K562 (cell line): ENCODE results near the gene ZNF296. TPM values are rescaled to one million over a fixed set of nuclear protein-coding genes. Genes with fewer than 3 reads are reported as not detected.

ENCODE experiments used
- ASH1L ChIP-seq: fragments of 450-650 bp; IDR thresholded peaks from 2 replicates; pipeline ENCODE4 v1.6.1; 2018; ENCODE audit warnings: borderline replicate concordance, mild to moderate bottlenecking, low read depth; ENCODE audit not compliant: partially characterized antibody
- CBX1 ChIP-seq: sonication (generic); IDR thresholded peaks from 2 replicates; pipeline ENCODE4 v1.6.1; 2016; ENCODE audit warnings: antibody characterized with exemption, low read depth, mild to moderate bottlenecking
- CHCHD3 ChIP-seq: fragments of 250-450 bp; sonication (Bioruptor Pico); IDR thresholded peaks from 2 replicates; pipeline ENCODE4 v2.1.2; 2022; ENCODE audit warnings: mild to moderate bottlenecking
- CTBP1 ChIP-seq: fragments of 450-650 bp; IDR thresholded peaks from 2 replicates; pipeline ENCODE4 v1.6.1; 2016; ENCODE audit warnings: borderline replicate concordance
- HNRNPK ChIP-seq: fragments of 200-400 bp; formaldehyde crosslinking; IDR thresholded peaks from one replicate; pipeline ENCODE4 v1.6.1; 2018; ENCODE audit warnings: mild to moderate bottlenecking, low read depth, low read length; ENCODE audit not compliant: poor library complexity, severe bottlenecking
- HNRNPL ChIP-seq: fragments of 200-400 bp; formaldehyde crosslinking; IDR thresholded peaks from 2 replicates; pipeline ENCODE4 v1.6.1; 2017; ENCODE audit warnings: low read depth, mild to moderate bottlenecking, low read length
- HOXB6 ChIP-seq: fragments of 250-450 bp; sonication (Bioruptor Pico); IDR thresholded peaks from 2 replicates; pipeline ENCODE4 v1.5.1; 2022; ENCODE audit warnings: mild to moderate bottlenecking, borderline replicate concordance
- KDM2B ChIP-seq: fragments of 250-450 bp; sonication (Bioruptor Pico); IDR thresholded peaks from 2 replicates; pipeline ENCODE4 v1.8.0; 2021; ENCODE audit warnings: mild to moderate bottlenecking, moderate library complexity
- MAFK ChIP-seq: IDR thresholded peaks from 2 replicates; pipeline ENCODE4 v1.6.1; 2011; ENCODE audit warnings: low read length, improper control_type of control experiment
- MYNN ChIP-seq, 2 experiments: sonication (generic); formaldehyde crosslinking in 1 of 2; IDR thresholded peaks; 2 replicates each; pipeline versions ENCODE4 v1.5.0 to v1.6.1; 2016 to 2020; ENCODE audit warnings: antibody characterized with exemption in 1 of 2, missing genetic modification reagents in 1 of 2
- PHB ChIP-seq: fragments of 250-450 bp; sonication (Bioruptor Pico); IDR thresholded peaks from 2 replicates; pipeline ENCODE4 v1.5.0; 2021
- PRPF4 ChIP-seq: fragments of 200-400 bp; formaldehyde crosslinking; IDR thresholded peaks from one replicate; pipeline ENCODE4 v1.6.1; 2017; ENCODE audit warnings: low read length, low read depth, mild to moderate bottlenecking; ENCODE audit not compliant: insufficient read depth, poor library complexity, severe bottlenecking
- PTTG1 ChIP-seq: fragments of 450-650 bp; IDR thresholded peaks from 2 replicates; pipeline ENCODE4 v1.6.1; 2016; ENCODE audit warnings: low read depth, mild to moderate bottlenecking, missing genetic modification characterization, missing compliant biosample characterization
- SPI1 ChIP-seq: IDR thresholded peaks from 2 replicates; pipeline ENCODE4 v1.6.1; 2011; ENCODE audit warnings: low read depth, low read length, control low read depth, borderline replicate concordance
- STAT5A ChIP-seq: IDR thresholded peaks from 2 replicates; pipeline ENCODE4 v1.6.1; 2012; ENCODE audit warnings: low read length, inconsistent platforms, borderline replicate concordance
- SUPT5H ChIP-seq: fragments of 450-650 bp; IDR thresholded peaks from 2 replicates; pipeline ENCODE4 v1.6.1; 2016
- TOE1 ChIP-seq, 2 experiments: fragments of 450-650 bp in 1 of 2; sonication (generic) in 1 of 2; formaldehyde crosslinking in 1 of 2; IDR thresholded peaks; 2 replicates each; pipeline versions ENCODE4 v1.7.1 to v1.8.0; 2016 to 2022; ENCODE audit warnings: borderline replicate concordance in 2 of 2, mild to moderate bottlenecking in 2 of 2, antibody characterized with exemption in 1 of 2, inconsistent platforms in 1 of 2, low read depth in 1 of 2, missing genetic modification reagents in 1 of 2, moderate library complexity in 1 of 2
- ZNF217 ChIP-seq: sonication (generic); formaldehyde crosslinking; IDR thresholded peaks from 2 replicates; pipeline ENCODE4 v1.8.0; 2022; ENCODE audit warnings: mild to moderate bottlenecking, missing genetic modification reagents
- ZNF253 ChIP-seq: fragments of 250-450 bp; sonication (Bioruptor Pico); conservative IDR thresholded peaks from 2 replicates; pipeline ENCODE4 v1.6.1; 2021; ENCODE audit warnings: mild to moderate bottlenecking
- ZNF436 ChIP-seq: fragments of 250-450, 450-650 bp; sonication (Bioruptor Pico); formaldehyde crosslinking; IDR thresholded peaks from 2 replicates; pipeline ENCODE4 v1.7.0; 2020; ENCODE audit warnings: mild to moderate bottlenecking
- polyA plus RNA-seq, 8 experiments: library from polyadenylated mRNA; depleted of rRNA in 4 of 8; stranded (reverse) in 5 of 8; unstranded in 3 of 8; fragments of >200 nt; fragmentation: Nextera tagmentation in 2 of 8; fragmentation: Illumina TruSeq in 1 of 8; extraction: Ambion mirVana in 2 of 8; extraction: Trizol in 1 of 8; gene quantifications; 2 replicates each; pipeline versions ENCODE4 v1.2.1 to v1.2.3, GENCODE V29; 2011 to 2014; ENCODE audit warnings: inconsistent platforms in 1 of 8, missing spikeins in 1 of 8
- total RNA-seq, 7 experiments: library from RNA; depleted of rRNA in 6 of 7; stranded (reverse); fragments of >200 nt in 6 of 7; fragmentation: Illumina TruSeq in 2 of 7; extraction: Trizol in 2 of 7; gene quantifications; 2 replicates each; pipeline versions ENCODE4 v1.2.1 to v1.2.3, GENCODE V29; 2011 to 2021; ENCODE audit warnings: low replicate concordance in 1 of 7
- TF ChIP-seq, protein P1 (sequence below): fragments of 450-650 bp; formaldehyde crosslinking; IDR thresholded peaks from 2 replicates; pipeline ENCODE4 v1.4.0; 2022; ENCODE audit warnings: missing genetic modification characterization

ZNF296 gene
- total and polyA plus RNA-seq, 9 of the 15 experiments (the other 6 are each of a cell fraction or from before 2014, with no cell fraction given), result 0.03 to 8.8 (median 0.47) TPM; not detected in 1

DNA sequence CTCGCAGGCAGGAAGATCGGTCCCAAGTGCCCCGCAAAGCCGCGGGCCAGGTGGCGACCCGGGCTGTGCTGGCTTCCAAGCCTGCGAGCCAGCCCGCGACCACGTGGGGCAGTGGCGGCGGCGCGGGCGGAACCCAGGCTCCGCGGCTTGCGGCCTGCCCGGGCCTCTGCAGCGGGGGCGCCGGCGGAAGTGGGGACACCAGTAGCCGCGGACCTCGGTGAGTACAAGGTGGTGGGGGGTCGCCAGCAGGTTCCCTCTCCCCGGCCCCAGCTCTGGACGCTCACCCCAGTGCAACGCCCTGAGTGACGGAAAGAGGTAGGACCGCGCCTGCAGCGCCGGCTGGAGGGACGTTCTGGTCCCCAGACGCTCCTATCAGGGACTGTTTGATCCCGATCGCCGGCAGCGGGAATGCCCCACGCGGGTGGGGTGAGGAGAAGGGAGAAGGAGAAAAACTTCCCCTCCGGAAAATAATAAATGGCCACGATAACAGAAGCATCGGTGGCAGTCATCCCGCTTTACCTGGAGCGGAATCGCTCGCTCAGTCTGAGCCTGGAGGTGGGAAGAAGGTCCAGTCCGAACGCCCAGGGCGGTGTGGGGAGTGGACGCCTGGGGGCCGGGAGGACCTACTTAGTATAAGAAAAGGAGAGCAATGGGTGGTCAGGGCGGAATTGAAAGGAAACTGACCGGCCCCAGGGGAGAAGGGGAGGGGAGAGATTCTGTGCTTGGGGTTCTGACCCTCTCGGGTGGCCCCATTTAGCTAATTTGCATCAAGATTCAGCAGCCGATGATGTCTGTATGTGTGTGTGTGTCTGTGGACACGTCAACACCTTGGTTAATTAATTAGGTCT, 3.0 kb upstream of the ZNF296 start, which contains the start of gene GEMIN7 (continued):
- TF ChIP-seq TOE1 (IDR thresholded peaks at IDR 0.05; ENCODE audit: borderline replicate concordance), result peak; percentile 73; the same call in 1 of the 2 replicates
- no peak; the same call in 1 of the 2 replicates for TF ChIP-seq TOE1 (CRISPR knock-in tag; IDR thresholded peaks at IDR 0.05; ENCODE audit: borderline replicate concordance, low read depth)
- TF ChIP-seq ZNF253, result no peak
- peak; percentile 77 for TF ChIP-seq SUPT5H
- TF ChIP-seq ZNF436 (CRISPR knock-in tag), result no peak
- TF ChIP-seq PTTG1 (tag), result no peak
- TF ChIP-seq PRPF4, result no peak
- TF ChIP-seq CTBP1, result peak; percentile 91
- TF ChIP-seq MYNN (IDR thresholded peaks at IDR 0.05), result no peak; the same call in 1 of the 2 replicates
- TF ChIP-seq MYNN (CRISPR knock-in tag; IDR thresholded peaks at IDR 0.05), result no peak
- TF ChIP-seq KDM2B, result no peak; the same call in 1 of the 2 replicates
- TF ChIP-seq ZNF217, result no peak
- TF ChIP-seq STAT5A, result no peak; the same call in 1 of the 2 replicates
- TF ChIP-seq, protein P1, sequence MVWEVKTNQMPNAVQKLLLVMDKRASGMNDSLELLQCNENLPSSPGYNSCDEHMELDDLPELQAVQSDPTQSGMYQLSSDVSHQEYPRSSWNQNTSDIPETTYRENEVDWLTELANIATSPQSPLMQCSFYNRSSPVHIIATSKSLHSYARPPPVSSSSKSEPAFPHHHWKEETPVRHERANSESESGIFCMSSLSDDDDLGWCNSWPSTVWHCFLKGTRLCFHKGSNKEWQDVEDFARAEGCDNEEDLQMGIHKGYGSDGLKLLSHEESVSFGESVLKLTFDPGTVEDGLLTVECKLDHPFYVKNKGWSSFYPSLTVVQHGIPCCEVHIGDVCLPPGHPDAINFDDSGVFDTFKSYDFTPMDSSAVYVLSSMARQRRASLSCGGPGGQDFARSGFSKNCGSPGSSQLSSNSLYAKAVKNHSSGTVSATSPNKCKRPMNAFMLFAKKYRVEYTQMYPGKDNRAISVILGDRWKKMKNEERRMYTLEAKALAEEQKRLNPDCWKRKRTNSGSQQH, result no peak
- no peak for TF ChIP-seq HNRNPL
- no peak for TF ChIP-seq SPI1
- TF ChIP-seq ASH1L, result no peak
- TF ChIP-seq PHB (CRISPR knock-in tag), result no peak; the same call in 1 of the 2 replicates
- TF ChIP-seq HNRNPK, result no peak
- no peak for TF ChIP-seq MAFK
- TF ChIP-seq CBX1, result peak; percentile 63; the same call in 1 of the 2 replicates
- no peak for TF ChIP-seq HOXB6 (CRISPR knock-in tag)
- no peak for TF ChIP-seq CHCHD3 (CRISPR knock-in tag)
